ENCODE data around the gene PXN.

PXN gene

DNA sequence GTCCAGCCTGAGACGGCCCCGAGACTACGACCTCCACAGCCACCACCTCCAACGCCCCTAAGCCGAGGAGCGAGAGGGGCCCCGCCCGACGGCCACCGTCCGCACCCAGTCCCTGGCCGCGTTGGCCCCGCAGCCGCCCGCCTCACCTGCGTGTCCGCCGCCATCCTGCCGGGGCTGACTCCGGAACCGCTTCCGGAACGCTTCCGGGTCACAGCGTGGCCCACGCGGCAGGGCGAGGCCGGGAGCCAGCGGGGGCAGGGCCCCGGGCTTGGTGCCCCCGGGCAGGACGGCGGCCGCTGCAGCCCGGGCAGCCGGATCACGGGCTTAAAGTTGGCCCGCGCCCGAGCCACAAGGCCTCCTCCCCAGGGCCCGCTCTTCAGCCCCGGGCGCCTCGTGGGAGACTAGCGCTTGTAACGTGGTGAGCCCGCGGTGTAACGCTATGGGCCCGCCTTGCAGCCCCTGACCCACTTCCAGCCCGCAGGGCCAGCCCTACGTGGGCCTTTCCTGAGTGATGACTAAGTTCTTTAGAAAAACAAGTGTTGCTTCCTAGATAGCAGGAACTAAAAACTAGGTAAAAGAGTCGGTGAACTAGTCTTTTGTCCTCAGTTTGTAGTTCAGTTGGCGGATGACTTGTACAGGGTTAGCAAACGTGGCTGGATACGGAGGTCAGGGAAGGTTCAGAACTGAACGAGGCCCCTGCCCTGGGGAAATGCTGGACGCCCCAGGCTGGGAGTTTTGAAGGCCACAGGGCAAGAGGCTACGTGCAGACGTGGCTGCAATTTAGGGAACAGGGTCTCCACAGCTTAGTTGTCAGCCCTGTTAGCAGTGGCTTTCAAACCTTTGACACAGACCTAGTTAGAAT, 70.8 kb downstream of the PXN start, which contains the start of gene GCN1 (continued):
- TF ChIP-seq ZNF404 (tag by site-specific recombination; IDR thresholded peaks at IDR 0.05): no peak
- TF ChIP-seq MZF1 (tag by site-specific recombination; IDR thresholded peaks at IDR 0.05; ENCODE audit: borderline replicate concordance): 0 out of 2 replicates have a peak, but pooled peaks have one; percentile 40
- TF ChIP-seq ZNF521 (tag by site-specific recombination; IDR thresholded peaks at IDR 0.05): no peak
- TF ChIP-seq ZNF114 (tag by site-specific recombination; IDR thresholded peaks at IDR 0.05): no peak
- TF ChIP-seq BCL6B (tag by site-specific recombination; IDR thresholded peaks at IDR 0.05): peak; percentile 67
- TF ChIP-seq ZNF701 (tag by site-specific recombination; IDR thresholded peaks at IDR 0.05): no peak
- TF ChIP-seq ZNF362 (tag by site-specific recombination; IDR thresholded peaks at IDR 0.05): no peak
- no peak for TF ChIP-seq ZNF324 (tag by site-specific recombination; IDR thresholded peaks at IDR 0.05)
- no peak for TF ChIP-seq ZNF785 (tag by site-specific recombination; IDR thresholded peaks at IDR 0.05)
- TF ChIP-seq ZNF830 (tag by site-specific recombination; IDR thresholded peaks at IDR 0.05; ENCODE audit: low read depth): no peak
- TF ChIP-seq ZNF426 (tag by site-specific recombination; IDR thresholded peaks at IDR 0.05): no peak
- no peak for TF ChIP-seq ZNF560 (tag by site-specific recombination; IDR thresholded peaks at IDR 0.05; ENCODE audit: borderline replicate concordance)
- peak; percentile 78 for TF ChIP-seq ZNF518A (tag by site-specific recombination; conservative IDR thresholded peaks at IDR 0.05; ENCODE audit: low read depth)
- no peak for TF ChIP-seq ZNF571 (tag by site-specific recombination; IDR thresholded peaks at IDR 0.05)
- no peak for TF ChIP-seq ZNF133 (tag by site-specific recombination; IDR thresholded peaks at IDR 0.05)
- no peak; the same call in none of the 2 replicates for TF ChIP-seq ZBTB17 (tag by site-specific recombination; IDR thresholded peaks at IDR 0.05)
- TF ChIP-seq ZNF510 (tag by site-specific recombination; IDR thresholded peaks at IDR 0.05; ENCODE audit: insufficient replicate concordance): no peak
- no peak for TF ChIP-seq ZNF433 (tag by site-specific recombination; IDR thresholded peaks at IDR 0.05; ENCODE audit: low read depth)
- no peak for TF ChIP-seq ZIC2 (tag by site-specific recombination; IDR thresholded peaks at IDR 0.05)
- TF ChIP-seq ZNF623 (tag by site-specific recombination; IDR thresholded peaks at IDR 0.05): no peak
- no peak for TF ChIP-seq ATF2 (tag by site-specific recombination; IDR thresholded peaks at IDR 0.05; ENCODE audit: low read depth)
- TF ChIP-seq ZBTB1 (tag by site-specific recombination; IDR thresholded peaks at IDR 0.05): 0 out of 2 replicates have a peak, but pooled peaks have one; percentile 58
- TF ChIP-seq ZNF488 (tag by site-specific recombination; IDR thresholded peaks at IDR 0.05): no peak
- no peak; the same call in 1 of the 2 replicates for TF ChIP-seq ZNF596 (tag by site-specific recombination; IDR thresholded peaks at IDR 0.05)
- TF ChIP-seq ZNF398 (tag by site-specific recombination; IDR thresholded peaks at IDR 0.05): no peak

Measured in HEK293 (cell line).